HuH-7 (cell line): ENCODE measurements around the gene PATE3.

ENCODE experiments used
- DNase-seq: peaks from one replicate; pipeline ENCODE4 v3.0.0; 2011; ENCODE audit warnings: low spot score

Gene PATE3, protein sequence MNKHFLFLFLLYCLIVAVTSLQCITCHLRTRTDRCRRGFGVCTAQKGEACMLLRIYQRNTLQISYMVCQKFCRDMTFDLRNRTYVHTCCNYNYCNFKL

DNA sequence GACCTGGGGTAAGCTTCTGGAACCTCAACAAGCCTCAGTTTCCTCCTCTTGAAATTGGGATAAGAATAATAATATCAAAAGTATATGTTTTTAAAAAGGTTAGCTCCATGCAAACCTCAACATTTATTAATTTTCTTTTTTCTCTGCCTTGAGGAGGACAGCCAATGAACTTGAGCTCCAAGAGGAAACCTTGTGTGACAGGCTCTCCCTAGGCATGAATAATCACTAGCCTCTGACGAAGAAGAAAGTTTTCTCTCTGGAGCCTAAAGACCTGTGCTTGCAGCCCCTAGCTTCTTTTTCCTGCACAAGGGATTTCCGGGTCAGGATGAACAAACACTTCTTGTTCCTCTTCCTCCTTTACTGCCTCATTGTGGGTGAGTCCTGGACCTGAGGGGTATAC, at the start of gene PATE3:
Gene PATE3, plus strand, starts transcription at position 301 of the 400 bp plus-strand sequence. Its CDS starts 25 bp downstream, at position 326.
- DNase-seq = no peak

DNA sequence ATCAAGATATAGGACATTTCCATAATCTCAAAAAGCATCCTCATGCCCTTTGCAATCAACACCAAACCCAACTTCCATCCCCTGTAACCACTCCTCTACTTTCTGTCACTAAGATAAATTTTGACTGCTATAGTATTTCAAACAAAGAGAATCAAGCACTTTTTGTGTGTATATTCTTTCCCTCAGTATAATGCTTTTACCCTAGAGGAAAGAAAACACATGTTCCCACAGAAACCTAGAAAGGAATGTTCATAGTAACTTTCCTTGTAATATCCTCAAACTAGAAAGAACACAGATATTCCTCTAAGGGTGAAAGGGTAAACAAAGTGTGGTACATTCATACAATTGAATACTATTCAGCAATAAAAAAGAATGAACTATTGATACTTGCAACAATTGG, 47.3 kb upstream of the PATE3 start:
- no peak for DNase-seq

DNA sequence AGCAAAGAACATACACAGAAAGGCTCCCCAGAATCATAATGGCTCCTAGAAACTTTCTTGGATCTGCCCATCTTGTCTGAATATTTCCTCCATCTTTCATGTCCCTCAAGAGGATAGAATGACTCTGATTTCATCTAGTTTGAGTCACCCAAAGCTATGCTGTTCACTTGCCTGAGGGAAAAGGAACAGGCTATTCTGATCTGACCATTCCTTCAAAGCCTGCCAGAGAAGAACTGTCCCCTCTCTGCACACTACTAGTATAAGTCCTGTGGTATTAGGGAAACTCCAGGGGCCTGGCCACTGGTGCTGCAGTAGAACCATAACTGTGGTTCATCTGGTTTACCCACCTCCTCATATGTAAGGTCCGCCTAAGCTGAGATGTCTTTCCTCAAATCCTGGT, 44.2 kb upstream of the PATE3 start:
- no peak for DNase-seq

DNA sequence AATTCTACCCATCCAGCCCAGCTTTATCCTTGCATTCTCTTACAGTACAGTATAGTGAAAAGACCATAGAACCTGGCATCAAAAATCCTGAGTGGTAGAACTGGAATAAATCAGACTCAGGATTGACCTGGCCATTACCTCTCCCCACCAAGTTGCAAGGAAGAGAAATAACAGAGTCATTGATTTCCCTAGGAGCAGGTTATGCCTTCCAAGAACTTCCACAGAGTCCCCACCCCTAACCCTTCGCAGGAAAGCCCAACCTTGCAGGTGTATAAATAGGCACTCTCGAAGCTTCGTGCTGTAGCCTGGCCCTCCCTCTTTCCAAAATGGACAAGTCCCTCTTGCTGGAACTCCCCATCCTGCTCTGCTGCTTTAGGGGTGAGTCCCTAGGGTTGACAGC, 41.9 kb upstream of the PATE3 start, which contains the start of gene PATE1:
Gene PATE1, plus strand, starts transcription at position 301 of the 400 bp plus-strand sequence. Its CDS starts 26 bp downstream, at position 327.
- no peak for DNase-seq

DNA sequence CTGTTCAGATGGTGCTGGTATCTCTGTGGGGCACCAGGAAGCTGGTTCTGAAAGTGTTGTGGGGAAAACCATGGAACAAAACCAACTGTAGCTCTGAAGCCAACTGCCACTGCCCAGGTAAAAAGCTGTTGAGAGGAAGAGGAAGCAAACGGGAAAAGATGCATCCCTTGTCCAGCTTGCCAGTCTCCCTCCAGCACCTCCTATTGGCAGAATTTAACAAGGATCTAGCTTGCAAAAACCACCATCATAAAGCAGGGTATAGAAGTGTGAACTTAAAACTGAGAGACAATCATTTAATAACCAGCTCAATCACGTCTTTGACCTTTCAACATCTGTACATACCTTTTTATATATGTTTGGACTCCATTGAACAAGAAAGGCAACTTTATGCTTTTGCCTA, 37.3 kb upstream of the PATE3 start:
- DNase-seq = no peak

DNA sequence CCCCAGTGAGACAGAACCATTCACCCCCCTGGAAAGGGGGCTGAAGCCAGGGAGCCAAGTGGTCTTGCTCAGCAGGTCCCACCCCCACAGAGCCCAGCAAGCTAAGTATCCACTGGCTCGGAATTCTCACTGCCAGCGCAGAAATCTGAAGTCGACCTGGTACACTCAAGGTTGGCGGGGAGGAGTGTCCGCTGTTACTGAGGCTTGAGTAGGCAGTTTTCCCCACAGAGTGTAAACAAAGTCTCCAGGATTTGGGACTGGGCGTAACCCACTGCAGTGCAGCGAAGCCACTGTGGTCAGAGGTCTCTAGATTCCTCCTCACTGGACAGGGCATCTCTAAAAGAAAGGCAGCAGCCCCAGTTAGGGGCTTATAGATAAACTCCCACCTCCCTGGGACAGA, 31.9 kb upstream of the PATE3 start:
- DNase-seq = no peak

DNA sequence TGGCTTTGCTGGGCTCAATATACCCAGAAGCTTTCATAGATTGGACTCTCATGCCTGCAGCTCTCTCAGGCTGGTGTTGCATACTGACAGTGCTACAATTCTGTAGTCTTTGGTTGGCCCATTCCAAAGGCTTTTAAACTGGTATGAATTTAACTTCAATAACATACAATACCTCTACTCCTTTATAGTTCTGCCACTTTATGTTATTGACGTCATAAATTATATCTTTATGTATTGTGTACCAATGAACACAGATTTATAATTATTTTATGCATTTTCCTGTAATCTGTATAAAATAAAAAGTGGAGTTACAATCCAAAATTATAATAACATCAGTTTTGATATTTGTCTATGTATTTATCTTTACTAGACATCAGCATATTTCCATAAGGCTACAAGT, 25.5 kb upstream of the PATE3 start:
- no peak for DNase-seq

DNA sequence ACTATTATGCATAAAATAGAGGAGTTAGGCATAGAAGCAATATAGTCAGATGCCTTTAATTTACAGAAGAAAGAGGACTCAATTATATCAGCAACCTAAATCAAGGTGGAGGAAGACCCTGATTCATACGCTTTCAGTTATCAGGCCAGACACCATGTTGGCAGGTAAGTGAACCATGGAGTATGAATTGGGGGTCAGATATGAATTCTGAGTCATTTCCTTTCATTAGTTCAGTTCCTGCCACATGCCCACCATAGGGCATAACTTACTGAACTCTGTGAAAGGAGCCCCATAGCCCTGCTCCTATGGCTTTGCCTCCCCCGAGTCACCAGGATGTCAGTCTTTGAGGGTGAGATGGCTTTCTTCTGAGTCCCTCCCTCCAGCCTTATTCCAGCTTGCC, 24.4 kb upstream of the PATE3 start:
- DNase-seq = no peak

DNA sequence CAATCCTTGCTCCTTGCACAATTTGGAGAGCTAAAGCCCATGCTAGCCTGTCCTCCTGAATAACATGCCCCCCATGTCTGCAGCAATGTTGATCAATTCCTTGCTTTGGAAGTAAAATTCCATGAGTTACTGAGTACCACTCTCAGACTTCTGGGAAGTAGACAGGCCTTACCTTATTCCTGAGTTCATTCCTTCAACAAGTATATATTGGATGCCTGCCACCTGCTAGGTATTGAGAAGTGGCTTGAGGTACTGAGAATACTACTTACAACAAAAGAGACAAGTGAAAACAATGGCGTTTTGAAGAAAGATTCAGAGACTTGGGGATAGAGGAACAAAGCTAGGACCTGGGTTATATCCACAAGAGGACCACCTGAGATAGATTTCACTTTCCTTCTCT, 21.7 kb upstream of the PATE3 start:
- DNase-seq = no peak

DNA sequence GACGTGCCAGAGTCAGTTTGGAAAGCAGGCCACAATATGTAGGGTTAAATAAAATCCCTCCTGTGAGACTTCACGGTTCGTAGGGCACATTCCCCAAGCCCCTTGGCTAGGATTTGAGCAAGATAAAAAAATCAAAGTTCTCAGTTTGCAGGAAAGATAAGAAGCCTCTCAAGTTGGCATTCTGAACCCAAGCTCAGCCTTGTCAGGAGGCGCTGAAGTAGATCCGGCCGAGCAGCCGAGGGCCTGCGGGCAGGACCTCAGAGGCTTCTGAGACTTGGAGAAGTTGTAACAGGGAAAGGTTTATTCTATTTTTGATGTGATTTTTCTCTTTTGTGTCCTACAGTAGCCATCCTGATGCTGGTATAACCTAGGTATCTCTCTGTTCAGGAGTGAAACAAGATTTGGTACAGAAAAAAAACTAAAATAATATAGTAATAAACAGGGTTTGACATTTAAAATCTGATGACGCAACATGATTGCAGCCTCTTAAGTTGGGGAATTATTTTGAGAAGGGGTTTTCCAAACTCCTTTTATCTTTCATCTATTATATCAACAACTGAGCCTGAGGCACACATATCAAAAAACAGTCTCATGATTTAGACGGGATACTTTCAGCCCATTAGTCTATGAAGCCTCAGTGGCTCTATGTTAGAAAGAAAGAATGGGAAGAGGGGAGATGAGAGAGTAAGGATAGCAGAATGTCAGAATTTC, 19.4 kb upstream of the PATE3 start:
- DNase-seq = no peak

DNA sequence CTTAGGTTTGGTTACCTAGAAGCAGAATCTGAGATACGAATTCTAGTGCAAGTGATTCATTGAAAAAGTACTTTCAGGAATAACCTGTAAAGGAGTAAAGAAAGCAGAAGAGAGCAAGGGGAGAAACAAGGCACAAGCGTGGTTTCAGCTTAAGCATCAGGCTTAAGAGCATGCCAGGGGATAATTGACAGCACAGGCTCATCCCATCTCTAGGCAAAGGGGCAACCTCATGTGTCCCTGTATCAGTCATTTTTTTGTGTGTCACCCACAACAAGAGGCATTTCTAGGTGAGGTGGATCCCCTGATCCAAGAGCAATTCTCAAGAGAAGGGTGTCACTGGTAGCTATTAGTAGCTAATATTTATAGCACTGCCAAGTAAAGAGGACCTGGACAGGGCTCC, 17.3 kb upstream of the PATE3 start:
- no peak for DNase-seq

DNA sequence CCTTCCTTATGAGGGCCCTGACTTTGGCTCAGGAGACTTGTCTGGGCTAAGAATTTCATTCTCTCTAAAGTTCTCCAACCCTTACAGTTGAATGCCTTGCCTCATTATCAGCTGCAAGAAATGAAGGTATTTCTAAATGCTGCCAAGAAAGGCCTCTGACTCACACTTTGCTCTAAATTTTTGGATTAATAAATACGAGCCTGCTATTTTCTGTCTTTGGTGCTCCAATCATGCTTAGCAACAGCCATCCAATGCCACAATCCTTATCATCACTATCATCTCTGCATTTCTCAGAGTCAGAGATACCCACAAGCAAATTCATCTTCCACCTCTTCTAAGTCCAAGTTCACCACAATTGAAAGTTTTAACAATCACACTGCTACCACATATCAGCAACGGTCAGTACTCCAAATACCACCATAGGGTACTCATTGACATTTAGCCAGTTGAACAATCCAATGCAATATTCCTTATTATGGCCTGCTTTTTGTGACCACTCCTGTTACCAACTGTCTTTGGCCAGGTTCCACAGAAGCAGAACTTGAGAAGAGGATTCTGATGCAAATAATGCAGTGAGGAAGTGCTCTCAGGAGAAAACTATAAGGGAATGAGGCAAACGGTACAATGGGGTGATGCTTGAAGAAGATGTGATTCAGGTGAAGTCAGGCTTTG, 15.0 kb upstream of the PATE3 start:
- DNase-seq = no peak

DNA sequence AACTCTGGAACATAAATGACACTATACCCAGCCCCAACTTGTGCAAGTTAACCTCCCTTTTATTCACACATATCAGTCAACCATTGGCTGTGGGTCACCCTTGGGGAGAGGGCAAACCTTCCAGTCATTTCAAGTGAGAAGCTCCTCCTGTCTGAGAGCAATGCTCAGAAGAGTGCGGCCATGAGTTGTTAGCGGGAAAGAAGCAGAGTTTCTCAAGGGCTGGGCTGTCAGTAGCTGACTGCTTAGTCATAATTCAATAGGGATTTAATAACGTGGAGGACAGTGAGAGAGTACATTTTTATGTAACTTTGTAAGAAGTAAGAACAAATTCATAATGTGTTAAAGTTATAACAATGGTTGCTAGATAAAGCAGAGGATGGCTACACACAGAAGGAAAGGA, 14.4 kb upstream of the PATE3 start:
- no peak for DNase-seq

DNA sequence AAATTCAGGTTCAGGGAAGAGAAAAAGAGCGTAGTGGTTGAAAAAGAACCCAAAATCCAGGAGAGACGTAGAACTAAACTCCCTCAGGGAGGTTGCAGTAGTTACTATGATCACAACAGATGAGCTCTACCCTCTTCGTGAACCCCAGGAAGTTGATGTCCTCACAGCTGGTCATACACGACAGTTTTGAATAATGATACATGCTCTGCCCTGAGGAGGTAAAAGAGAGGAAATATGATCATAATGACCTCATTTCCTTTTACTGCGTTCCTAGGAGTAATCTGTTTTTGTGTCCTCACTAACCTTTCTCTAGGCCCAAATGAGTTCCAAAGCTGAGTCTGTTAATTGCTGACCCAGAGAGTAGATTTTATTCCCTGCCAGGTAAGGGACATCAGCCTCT, 10.6 kb upstream of the PATE3 start:
- no peak for DNase-seq

DNA sequence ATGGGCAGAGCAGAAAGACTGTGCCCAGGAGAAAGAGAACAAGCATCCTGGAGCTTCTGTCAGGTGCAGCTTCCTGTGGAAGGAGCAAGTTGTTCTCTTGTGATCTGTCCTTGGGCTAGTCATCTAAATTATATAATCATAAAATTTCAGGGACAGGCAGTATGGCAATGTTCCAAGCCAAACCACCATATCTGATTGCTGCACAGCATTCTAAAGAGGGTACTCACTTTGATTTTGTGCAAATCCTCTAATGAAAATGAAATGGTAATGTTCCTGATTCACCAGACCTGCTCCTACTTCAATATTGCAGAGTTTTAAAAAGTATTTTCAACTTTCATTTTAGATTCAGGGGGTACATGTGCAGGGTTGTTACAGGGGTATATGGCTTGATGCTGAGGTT, 9.2 kb upstream of the PATE3 start, which contains the start of gene PATE2:
Gene PATE2, minus strand, starts transcription at position 101 of the 400 bp plus-strand sequence. Its CDS starts 55 bp downstream, at position 46.
- no peak for DNase-seq

DNA sequence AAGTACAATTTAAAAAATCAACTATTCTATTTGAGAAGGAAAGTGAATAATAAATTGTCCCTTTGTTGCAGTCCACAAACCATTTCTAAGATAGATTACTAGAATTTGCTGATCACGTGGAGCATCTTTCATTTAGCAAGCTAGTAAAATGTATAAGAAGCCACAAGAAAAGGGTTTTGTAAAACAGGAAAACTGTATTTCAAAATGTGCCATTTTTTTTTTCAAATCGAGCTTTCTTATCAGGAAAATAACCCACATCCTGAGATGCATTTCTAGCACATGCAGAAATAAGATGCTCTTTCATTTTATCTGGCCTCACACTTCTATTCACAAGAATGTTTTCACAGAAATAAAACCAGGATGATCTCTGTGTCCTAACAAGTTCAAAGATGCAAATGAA, 3.2 kb upstream of the PATE3 start:
- no peak for DNase-seq

DNA sequence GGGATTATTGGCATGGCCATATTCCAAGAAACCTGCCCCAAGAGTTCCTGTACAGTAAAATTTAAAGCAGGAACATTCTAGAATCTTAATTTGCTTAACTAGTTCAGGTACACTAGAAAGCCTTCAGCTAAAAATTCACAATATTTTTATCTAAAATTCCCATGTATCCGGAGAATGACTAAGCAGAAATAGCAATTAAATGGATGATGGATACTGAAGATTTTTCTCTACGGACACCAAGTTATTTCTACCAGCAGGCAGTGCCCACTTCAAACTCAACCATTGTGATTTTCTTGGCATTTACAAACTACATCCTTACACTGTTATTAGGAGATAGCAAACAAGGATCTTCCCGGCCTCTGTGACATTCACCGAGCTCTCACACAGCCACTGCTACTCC, 2.9 kb downstream of the PATE3 start:
- no peak for DNase-seq

DNA sequence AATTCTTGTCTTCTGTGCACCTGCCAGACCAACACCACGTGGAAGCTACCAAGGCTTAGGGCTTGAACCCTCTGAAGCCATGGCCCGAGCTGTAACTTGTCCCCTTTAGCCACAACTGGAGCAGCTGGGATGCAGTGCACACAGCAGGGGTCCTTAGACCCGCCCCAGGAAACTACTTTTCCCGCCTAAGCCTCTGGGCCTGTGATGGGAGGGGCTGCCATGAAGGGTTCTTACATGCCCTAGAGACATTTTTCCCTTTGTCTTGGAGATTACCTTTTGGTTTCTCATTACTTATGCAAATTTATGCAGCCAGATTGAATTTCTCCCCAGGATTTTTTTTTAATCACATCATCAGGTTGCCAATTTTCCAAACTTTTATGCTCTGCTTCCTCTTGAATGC, 9.7 kb downstream of the PATE3 start:
- no peak for DNase-seq

DNA sequence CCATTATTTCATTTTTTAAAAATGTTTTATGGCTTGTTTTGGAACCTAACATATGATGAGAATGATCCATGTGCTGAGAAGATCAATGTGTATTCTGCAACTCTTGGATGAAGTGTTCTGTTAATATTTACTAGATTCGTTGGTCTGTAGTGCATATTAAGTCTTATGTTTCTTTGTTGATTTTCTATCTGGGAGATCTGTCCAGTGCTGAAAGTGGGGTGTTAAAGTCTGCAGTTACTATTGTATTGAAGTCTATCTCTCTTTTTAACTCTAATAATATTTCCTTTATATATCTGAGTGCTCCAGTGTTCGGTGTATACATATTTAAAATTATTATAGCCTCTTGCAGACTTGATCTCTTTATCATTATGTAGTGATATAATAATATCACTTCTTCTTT, 11.9 kb downstream of the PATE3 start:
- no peak for DNase-seq

DNA sequence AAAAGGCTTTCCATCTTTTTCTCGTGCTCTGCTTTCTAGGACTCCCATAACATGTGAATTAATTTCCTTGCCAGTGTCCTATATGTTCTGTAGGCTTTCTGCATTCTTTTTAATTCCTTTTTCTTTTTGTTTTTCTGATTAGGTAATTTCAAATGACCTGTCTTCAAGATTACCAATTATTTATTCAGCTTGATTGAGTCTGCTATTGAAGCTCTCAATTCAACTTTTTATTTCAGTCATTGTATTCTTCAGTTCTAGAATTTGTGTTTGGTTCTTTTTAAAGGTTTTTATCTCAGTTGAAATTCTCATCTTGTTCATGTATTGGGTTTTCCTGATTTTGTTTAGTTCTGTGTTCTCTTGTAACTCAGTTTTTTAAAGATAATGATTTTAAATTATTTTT, 14.5 kb downstream of the PATE3 start:
- DNase-seq = no peak

DNA sequence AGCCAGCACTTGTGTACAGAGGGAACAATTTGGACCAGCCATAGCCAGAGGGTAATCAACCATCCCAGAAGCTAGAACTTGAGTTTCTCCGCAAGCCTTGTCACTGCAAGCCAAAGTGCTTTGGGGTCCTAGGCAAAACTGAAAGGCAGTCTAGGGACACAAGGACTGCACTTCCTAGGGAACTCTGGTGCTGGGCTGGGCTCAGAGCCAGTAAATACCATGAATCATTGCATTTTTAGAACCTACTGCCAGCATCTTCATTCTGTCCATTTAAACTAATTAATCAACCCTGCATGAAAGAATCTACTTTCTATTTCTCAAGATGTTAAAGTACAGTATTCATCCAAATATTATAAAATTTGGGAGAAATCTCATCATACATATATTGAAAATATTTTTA, 20.0 kb downstream of the PATE3 start:
- no peak for DNase-seq

DNA sequence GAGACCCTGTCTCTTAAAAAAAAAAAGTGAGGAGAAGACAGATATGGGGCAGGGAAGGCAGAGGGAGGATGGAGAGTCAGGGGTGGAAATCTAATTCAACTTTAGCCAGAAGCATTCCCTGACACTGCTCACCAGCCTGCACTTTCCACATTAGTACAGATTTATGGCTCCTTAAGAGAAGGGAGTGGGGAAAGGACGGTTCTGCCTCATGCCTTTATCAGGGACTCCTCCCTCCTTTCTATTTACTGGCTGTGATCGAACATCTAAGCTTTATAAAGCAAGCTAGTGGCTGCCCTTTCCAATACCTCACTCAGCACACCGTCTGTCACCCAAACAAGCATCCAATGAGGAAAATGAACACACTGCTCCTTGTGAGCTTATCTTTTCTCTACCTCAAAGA, 45.1 kb downstream of the PATE3 start, which contains the start of gene PATE4:
Gene PATE4, plus strand, starts transcription at position 301 of the 400 bp plus-strand sequence. Its CDS starts 44 bp downstream, at position 345.
- no peak for DNase-seq

DNA sequence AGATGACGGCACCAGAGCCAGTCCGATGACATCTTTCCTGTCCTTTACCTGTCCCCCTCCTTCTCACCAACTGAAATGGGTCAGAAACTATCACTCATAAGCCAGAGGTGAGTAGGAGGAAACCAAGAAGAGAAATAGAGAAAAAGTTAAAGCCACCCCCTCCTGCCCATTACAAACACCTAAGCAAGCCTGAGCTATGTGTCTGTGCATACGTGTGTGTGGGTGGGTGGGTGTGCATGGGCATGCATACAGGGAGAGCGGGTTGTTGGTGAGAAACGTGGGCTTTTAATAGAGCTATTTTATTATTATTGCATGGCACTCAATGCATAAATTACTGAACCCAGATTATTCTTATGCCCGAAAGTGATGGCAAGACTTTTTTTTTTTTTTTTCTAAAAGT, 47.8 kb downstream of the PATE3 start:
- DNase-seq = no peak
